ENCODE data around the gene CENPF.
"Not testable (repeated sequence)": the region's sequence is repeated elsewhere in the genome, so short reads cannot be mapped to it uniquely, and the experiment has no call there.

Gene CENPF

GRCh38 chr1:214602764-214603657, at the start of gene CENPF:
CENPF (plus strand) TSS chr1:214603195; CDS start chr1:214613755, 10,560 bp downstream.
- peak; percentile 91 to 95 (median 92) for DNase-seq

- no peak for DNase-seq
These were observed 44.9 kb upstream of the CENPF start for GRCh38 chr1:214557952-214558735.

GRCh38 chr1:214563881-214564280, 39.1 kb upstream of the CENPF start:
- DNase-seq, result no peak

- DNase-seq, result no peak
These were observed 37.7 kb upstream of the CENPF start for GRCh38 chr1:214565310-214565709.

- no peak for DNase-seq
These were observed 36.6 kb upstream of the CENPF start for GRCh38 chr1:214566158-214567104.

GRCh38 chr1:214567481-214567980, 35.5 kb upstream of the CENPF start:
- DNase-seq, result no peak

- no peak for DNase-seq
These were observed 34.7 kb upstream of the CENPF start for GRCh38 chr1:214568328-214568727.

GRCh38 chr1:214569357-214570004, 33.5 kb upstream of the CENPF start:
- no peak for DNase-seq

- no peak for DNase-seq
These were observed 32.6 kb upstream of the CENPF start for GRCh38 chr1:214570442-214570841.

- no peak for DNase-seq
These were observed 31.7 kb upstream of the CENPF start for GRCh38 chr1:214571281-214571680.

- no peak for DNase-seq
These were observed 29.3 kb upstream of the CENPF start for GRCh38 chr1:214573386-214574318.

GRCh38 chr1:214574598-214575411, 28.2 kb upstream of the CENPF start:
- DNase-seq, result no peak

GRCh38 chr1:214576120-214576519, 26.9 kb upstream of the CENPF start:
- DNase-seq, result not testable (repeated sequence)

- no peak for DNase-seq
These were observed 23.8 kb upstream of the CENPF start for GRCh38 chr1:214579183-214579582.

- no peak for DNase-seq
These were observed 21.2 kb upstream of the CENPF start for GRCh38 chr1:214581785-214582184.

GRCh38 chr1:214582289-214582891, 20.6 kb upstream of the CENPF start:
- no peak for DNase-seq

GRCh38 chr1:214583113-214583512, 19.9 kb upstream of the CENPF start:
- no peak for DNase-seq

GRCh38 chr1:214583824-214584554, 19.0 kb upstream of the CENPF start:
- DNase-seq, result no peak

Measured in stimulated activated naive CD4-positive, alpha-beta T cell (primary cell).